NT2/D1 (cell line): ENCODE measurements around the gene FBXW4.

Experiments
- SUZ12 ChIP-seq: IDR thresholded peaks from 2 replicates; pipeline ENCODE4 v1.6.1; 2011; ENCODE audit not compliant: insufficient read length, insufficient read depth; ENCODE audit errors: extremely low read depth
- YY1 ChIP-seq: IDR thresholded peaks from 2 replicates; pipeline ENCODE4 v1.6.1; 2011; ENCODE audit not compliant: insufficient read length, insufficient read depth
- ZNF274 ChIP-seq: IDR thresholded peaks from 2 replicates; pipeline ENCODE4 v1.6.1; 2011; ENCODE audit warnings: mild to moderate bottlenecking, low read depth, low read length

DNA sequence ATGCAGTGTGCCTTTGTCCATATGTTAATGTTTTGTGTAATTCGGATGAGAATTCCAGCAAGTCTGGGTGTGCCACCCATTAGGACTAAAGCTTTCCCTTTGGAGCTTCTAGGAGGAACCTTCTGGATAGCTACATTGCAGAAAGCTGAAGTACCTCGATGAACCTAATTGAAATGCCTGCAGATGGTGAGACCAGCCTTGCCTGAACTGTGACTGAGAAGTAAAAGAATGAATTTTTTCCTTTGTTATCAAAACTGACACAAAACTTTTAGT lies 31.1 kb upstream of the FBXW4 start:
- TF ChIP-seq ZNF274 (no peak), YY1 (no peak), SUZ12 (no peak)
